Common myeloid progenitor, CD34-positive (primary cell): ENCODE data around the gene ITGA7.

Experiments used
- CTCF ChIA-PET: fragments of 350-600 bp; sonication (Branson Sonifier 250); formaldehyde crosslinking; loops from one replicate; lab custom pipeline; 2021; ENCODE audit warnings: antibody characterized with exemption; lab: Charles Lee
- POLR2A ChIA-PET: fragments of 350-600 bp; sonication (Branson Sonifier 250); formaldehyde crosslinking; loops from one replicate; lab custom pipeline; 2021; ENCODE audit warnings: antibody characterized with exemption; lab: Charles Lee
- DNase-seq, 3 donors: peaks; one replicate each; pipeline versions ENCODE4 v3.0.0 to v3.0.0-alpha.2; 2013
- H3K27ac ChIP-seq, 2 experiments: 1 replicate in 1 of 2; 2 replicates in 1 of 2; pipeline ENCODE4 v1.7.0; 2013; ENCODE audit warnings: inconsistent platforms in 2 of 2, low read length in 2 of 2, mild to moderate bottlenecking in 2 of 2, low read depth in 1 of 2, moderate library complexity in 1 of 2; ENCODE audit not compliant: severe bottlenecking in 2 of 2, insufficient read depth in 1 of 2, poor library complexity in 1 of 2
- H3K27me3 ChIP-seq, 5 experiments: replicated peaks in 2 of 5; 1 replicate in 3 of 5; 2 replicates in 2 of 5; pipeline versions ENCODE4 v1.6.1 to v1.7.0; 2013; ENCODE audit warnings: low read length in 4 of 5, mild to moderate bottlenecking in 2 of 5, moderate library complexity in 2 of 5, inconsistent platforms in 1 of 5; ENCODE audit not compliant: insufficient read depth in 5 of 5, control insufficient read depth in 4 of 5
- H3K36me3 ChIP-seq, 4 experiments: 1 replicate in 2 of 4; 2 replicates in 2 of 4; pipeline versions ENCODE4 v1.6.1 to v1.7.0; 2013; ENCODE audit warnings: low read length in 3 of 4, control low read depth in 1 of 4, mild to moderate bottlenecking in 1 of 4; ENCODE audit not compliant: control insufficient read depth in 4 of 4, insufficient read depth in 4 of 4
- H3K4me1 ChIP-seq, 4 experiments: 1 replicate in 3 of 4; 2 replicates in 1 of 4; pipeline versions ENCODE4 v1.6.1 to v1.7.1; 2013; ENCODE audit warnings: low read length in 3 of 4, mild to moderate bottlenecking in 3 of 4, control low read depth in 1 of 4, inconsistent platforms in 1 of 4, moderate library complexity in 1 of 4; ENCODE audit not compliant: control insufficient read depth in 4 of 4, insufficient read depth in 4 of 4; ENCODE audit errors: control extremely low read depth in 1 of 4
- H3K4me3 ChIP-seq, 7 experiments: 1 replicate in 4 of 7; 2 replicates in 3 of 7; pipeline versions ENCODE4 v1.5.1 to v1.7.0; 2013; ENCODE audit warnings: mild to moderate bottlenecking in 7 of 7, low read length in 6 of 7, moderate library complexity in 6 of 7, inconsistent platforms in 2 of 7, low read depth in 2 of 7, control low read depth in 1 of 7; ENCODE audit not compliant: insufficient read depth in 4 of 7, control insufficient read depth in 1 of 7; ENCODE audit errors: extremely low read depth in 1 of 7
- H3K9me3 ChIP-seq, 5 experiments: 1 replicate in 4 of 5; 2 replicates in 1 of 5; pipeline versions ENCODE4 v1.6.1 to v1.7.1; 2013; ENCODE audit warnings: low read length in 4 of 5, mild to moderate bottlenecking in 2 of 5, inconsistent platforms in 1 of 5, low read depth in 1 of 5, moderate library complexity in 1 of 5; ENCODE audit not compliant: control insufficient read depth in 4 of 5, insufficient read depth in 2 of 5; ENCODE audit errors: control extremely low read depth in 1 of 5
- WGBS: methylation state at CpG from one replicate; pipeline ENCODE4 v1.1.5; 2013; ENCODE audit not compliant: insufficient coverage; 5-methylcytosine and 5-hydroxymethylcytosine counted together

The ITGA7 gene

GRCh38 chr12:55744340-55745030 is 36.8 kb upstream of the ITGA7 start:
- DNase-seq: no peak
- Histone ChIP-seq H3K9me3 (no peaks in the 10 kb centered on the region), H3K27ac (peak overlapping the region in 1 of 2 experiments; percentile 37), H3K27me3 (no peaks in the 10 kb centered on the region), H3K4me3 (peak overlapping the region; percentile 50 to 91 (median 78)), H3K36me3 (peaks cover 0 to 12% (median 5%) of the 10 kb centered on the region in 4 experiments), H3K4me1 (peaks cover 2 to 38% (median 27%) of the 10 kb centered on the region in 4 experiments)
- ChIA-PET CTCF (interaction anchor here (0.9 to 13.3 kb wide), 14 partner anchors 10 to 285 kb away, joined by 3 to 145 read pairs (median 3); partner anchors contain the start of gene CD63), POLR2A (interaction anchor here (0.7 to 1.8 kb wide), 3 partner anchors 10 to 73 kb away, joined by 3 to 8 read pairs (median 3); partner anchors contain the start of genes ORMDL2 and SARNP)
- 13% methylated on average over 8 of the region's 11 CpGs for WGBS

DNA sequence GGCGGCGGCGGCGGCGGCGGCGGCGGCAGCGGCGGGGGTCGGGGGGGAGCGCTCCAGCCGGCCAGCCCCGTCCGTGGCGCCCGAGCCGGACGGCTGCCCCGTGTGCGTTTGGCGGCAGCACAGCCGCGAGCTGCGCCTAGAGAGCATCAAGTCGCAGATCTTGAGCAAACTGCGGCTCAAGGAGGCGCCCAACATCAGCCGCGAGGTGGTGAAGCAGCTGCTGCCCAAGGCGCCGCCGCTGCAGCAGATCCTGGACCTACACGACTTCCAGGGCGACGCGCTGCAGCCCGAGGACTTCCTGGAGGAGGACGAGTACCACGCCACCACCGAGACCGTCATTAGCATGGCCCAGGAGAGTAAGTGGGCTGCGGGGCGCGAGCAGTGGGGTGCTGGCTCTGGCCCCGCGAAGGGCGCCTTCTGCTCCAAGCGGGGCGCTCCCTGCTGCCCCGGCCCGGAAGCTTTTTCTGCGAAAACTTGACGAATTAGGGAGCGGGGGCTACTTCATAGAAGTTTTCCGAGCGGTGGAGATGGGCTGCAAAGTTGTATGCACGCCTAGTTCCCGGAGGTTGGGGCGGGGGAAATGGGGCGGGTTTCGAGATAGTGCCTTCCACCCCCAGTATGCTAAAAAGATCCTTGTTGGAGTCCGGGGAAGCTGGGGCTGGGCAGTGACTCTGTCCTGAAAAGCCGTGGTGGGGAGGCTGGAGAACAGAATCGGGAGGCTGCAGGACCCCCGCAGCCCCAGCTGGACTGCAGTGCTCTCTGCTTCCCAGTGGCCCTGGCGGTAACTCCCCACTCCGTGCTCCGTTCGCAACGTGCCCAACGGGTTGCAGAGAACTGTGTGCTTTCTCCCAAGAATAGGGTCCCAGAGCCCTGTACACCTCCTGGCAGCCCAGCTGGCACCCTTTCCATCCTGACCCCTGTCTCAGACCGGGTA is 36.0 kb upstream of the ITGA7 start:
- Histone ChIP-seq H3K4me1 (peaks cover 2 to 42% (median 27%) of the 10 kb centered on the region in 4 experiments), H3K27ac (peak overlapping the region in 1 of 2 experiments; percentile 37), H3K36me3 (peaks cover 0 to 5% (median 2%) of the 10 kb centered on the region in 4 experiments), H3K27me3 (no peaks in the 10 kb centered on the region), H3K9me3 (no peaks in the 10 kb centered on the region), H3K4me3 (peak overlapping the region; percentile 62 to 91 (median 85))
- ChIA-PET CTCF (interaction anchor here (0.6 to 13.3 kb wide), 15 partner anchors 9 to 578 kb away, joined by 3 to 145 read pairs (median 3); partner anchors contain the start of genes CD63 and DNAJC14), POLR2A (interaction anchor here (0.5 to 1.8 kb wide), 4 partner anchors 11 to 262 kb away, joined by 3 to 8 read pairs (median 3); partner anchors contain the start of genes CD63, ORMDL2 and SARNP)
- peak; percentile 65 to 84 (median 76) for DNase-seq
- WGBS: 2% methylated on average over 67 of the region's 73 CpGs

DNA sequence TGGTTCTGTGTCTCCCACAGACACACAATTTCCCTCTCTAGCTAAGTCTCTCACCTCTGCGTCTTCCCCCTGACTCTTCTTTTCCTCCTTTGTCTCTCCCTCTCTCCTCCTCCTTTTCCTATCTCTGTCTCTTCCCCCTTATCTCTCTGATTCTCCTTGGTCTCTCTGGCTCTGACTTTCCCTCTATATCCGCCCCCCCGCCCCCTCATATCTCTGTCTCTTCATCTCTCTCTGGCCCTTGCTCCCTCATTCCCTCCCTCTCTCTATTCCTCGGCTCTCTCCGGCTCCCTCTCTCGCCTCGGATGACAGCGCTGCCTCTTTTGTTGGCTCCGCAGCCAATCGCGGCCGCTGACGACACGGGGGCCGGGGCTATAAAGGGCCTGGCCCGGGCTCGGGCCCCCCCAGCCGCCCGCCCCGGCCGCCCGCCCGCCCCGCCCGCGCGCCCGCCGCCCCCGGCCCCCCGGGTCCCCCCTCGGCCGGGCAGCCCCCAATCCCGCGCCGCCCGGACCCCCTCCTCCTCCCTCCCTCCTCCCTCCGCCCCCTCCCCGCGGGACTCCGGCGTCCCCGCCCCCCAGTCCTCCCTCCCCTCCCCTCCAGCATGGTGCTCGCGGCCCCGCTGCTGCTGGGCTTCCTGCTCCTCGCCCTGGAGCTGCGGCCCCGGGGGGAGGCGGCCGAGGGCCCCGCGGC is 35.2 kb upstream of the ITGA7 start, which contains the start of gene GDF11:
GDF11 (plus strand) TSS at position 404 of the 687 bp plus-strand sequence; CDS start at position 599, 195 bp downstream.
- POLR2A ChIA-PET: interaction anchor here (0.5 to 1.8 kb wide), 6 partner anchors 12 to 555 kb away, joined by 3 to 8 read pairs (median 3); partner anchors contain the start of genes CD63, ORMDL2 and SARNP
- H3K36me3 ChIP-seq: no peaks in the 10 kb centered on the region
- H3K4me1 ChIP-seq: peaks cover 5 to 50% (median 35%) of the 10 kb centered on the region in 4 experiments
- H3K9me3 ChIP-seq: no peaks in the 10 kb centered on the region
- peak; percentile 71 to 87 (median 83) for DNase-seq
- peak within 1 kb of the TSS; percentile 62 to 91 (median 85) for H3K4me3 ChIP-seq
- CTCF ChIA-PET: interaction anchor here (0.6 to 13.3 kb wide), 13 partner anchors 10 to 578 kb away, joined by 3 to 145 read pairs (median 3); partner anchors contain the start of genes DNAJC14, ORMDL2 and SARNP
- H3K27ac ChIP-seq: peak within 1 kb of the TSS in 1 of 2 experiments; percentile 64
- under 1% methylated on average over 16 of the region's 53 CpGs for WGBS
- no peaks in the 10 kb centered on the region for H3K27me3 ChIP-seq

- ChIA-PET POLR2A (interaction anchor here (1.1 kb wide), 1 partner anchor 13 kb away, joined by 3 read pairs; no protein-coding TSS in a partner anchor), CTCF (interaction anchor here (1.0 to 13.3 kb wide), 6 partner anchors 12 to 198 kb away, joined by 3 to 145 read pairs (median 6); partner anchors contain the start of genes CD63, ORMDL2 and SARNP)
- no peak for DNase-seq
- H3K36me3 ChIP-seq: no peaks in the 10 kb centered on the region
- 24% methylated on average over 3 of the region's 3 CpGs for WGBS
- H3K9me3 ChIP-seq: no peaks in the 10 kb centered on the region
- peaks cover 8 to 58% (median 42%) of the 10 kb centered on the region in 4 experiments for H3K4me1 ChIP-seq
- peak overlapping the region in 1 of 2 experiments; percentile 64 for H3K27ac ChIP-seq
- H3K4me3 ChIP-seq: peak overlapping the region; percentile 16 to 83 (median 57)
- H3K27me3 ChIP-seq: no peaks in the 10 kb centered on the region
Measured at GRCh38 chr12:55741931-55742680, 34.4 kb upstream of the ITGA7 start.

DNA sequence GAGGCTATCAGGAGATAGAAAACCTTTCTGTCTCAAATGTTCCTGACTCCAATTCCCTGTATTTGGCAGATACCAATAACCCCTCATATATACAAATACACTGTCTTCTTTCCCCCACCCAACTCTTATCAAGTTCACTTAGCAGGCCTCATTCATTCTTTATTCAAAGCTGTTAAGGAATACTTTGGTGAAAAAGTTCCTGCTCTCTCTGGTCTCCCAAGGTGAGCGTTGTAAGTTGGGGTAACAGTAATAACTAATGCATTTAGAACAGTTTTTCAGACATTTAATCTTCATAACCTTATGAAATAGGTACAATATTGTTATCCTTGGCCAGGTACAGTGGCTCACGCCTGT is 31.3 kb upstream of the ITGA7 start:
- no peak overlapping the region for H3K27ac ChIP-seq
- no peak for DNase-seq
- H3K4me3 ChIP-seq: peak overlapping the region in 3 of 7 experiments; percentile 79 to 97 (median 88)
- H3K9me3 ChIP-seq: no peaks in the 10 kb centered on the region
- WGBS: 100% methylated on average over 1 of the region's 2 CpGs
- ChIA-PET CTCF (interaction anchor here (0.7 to 13.3 kb wide), 35 partner anchors 9 to 301 kb away, joined by 3 to 145 read pairs (median 8); partner anchors contain the start of genes BLOC1S1, CD63, ORMDL2 and RDH5), POLR2A (interaction anchor here (0.7 to 1.8 kb wide), 4 partner anchors 10 to 291 kb away, joined by 3 to 8 read pairs (median 3); partner anchors contain the start of gene CD63)
- H3K4me1 ChIP-seq: peaks cover 6 to 39% (median 31%) of the 10 kb centered on the region in 4 experiments
- H3K36me3 ChIP-seq: no peaks in the 10 kb centered on the region
- H3K27me3 ChIP-seq: no peaks in the 10 kb centered on the region
